Psoas muscle (tissue), 8 donors: ENCODE measurements around the gene SUSD5. TPM values are rescaled to one million over a fixed set of nuclear protein-coding genes. Genes with fewer than 3 reads are reported as not detected.

Experiments used
- ATAC-seq, 4 donors: fragments of 200-7000 bp; cut with Tn5 transposase; one replicate each; pipeline ENCODE4 v1.9.1; 2020; ENCODE audit warnings: moderate library complexity in 3 of 4, mild to moderate bottlenecking in 2 of 4
- DNase-seq, 2 donors: peaks; one replicate each; pipeline ENCODE4 v3.0.0-alpha.2; 2020
- H3K27ac ChIP-seq: fragments of 200-600 bp; one replicate; pipeline ENCODE4 v1.8.0; 2022
- H3K27me3 ChIP-seq, 3 donors: fragments of 200-600 bp in 1 of 3; one replicate each; pipeline versions ENCODE4 v1.6.1 to v1.8.0; 2013 to 2022; ENCODE audit warnings: low read length in 2 of 3, mild to moderate bottlenecking in 2 of 3, moderate library complexity in 1 of 3; ENCODE audit not compliant: insufficient read depth in 3 of 3
- H3K36me3 ChIP-seq, 2 donors: fragments of 200-600 bp in 1 of 2; one replicate each; pipeline versions ENCODE4 v1.6.1 to v1.8.0; 2013 to 2022; ENCODE audit warnings: low read depth in 1 of 2, mild to moderate bottlenecking in 1 of 2, moderate library complexity in 1 of 2; ENCODE audit not compliant: insufficient read depth in 1 of 2
- H3K4me1 ChIP-seq: fragments of 200-600 bp; one replicate; pipeline ENCODE4 v1.8.0; 2022
- H3K4me3 ChIP-seq: fragments of 200-600 bp; one replicate; pipeline ENCODE4 v1.8.0; 2022; ENCODE audit warnings: mild to moderate bottlenecking
- H3K9me3 ChIP-seq: fragments of 200-600 bp; one replicate; pipeline ENCODE4 v1.8.0; 2022
- CTCF ChIP-seq: fragments of 200-600 bp; IDR thresholded peaks from one replicate; pipeline ENCODE4 v1.8.0; 2022; ENCODE audit warnings: antibody characterized with exemption
- WGBS, 3 donors: extraction: QIAGEN DNeasy Blood & Tissue Kit; methylation state at CpG; one replicate each; pipeline versions ENCODE4 v1.1.6 to v1.1.7; 2013; 5-methylcytosine and 5-hydroxymethylcytosine counted together
- intact Hi-C, 2 donors: fragments of 100-400 bp; cut with DNase I; formaldehyde crosslinking; loops; one replicate each; pipeline versions ENCODE4 v1.11.0 to v1.14.2; 2022
- polyA plus RNA-seq, 3 donors: library from polyadenylated mRNA; stranded (reverse); fragments of 200-250 nt; gene quantifications; one replicate each; pipeline ENCODE4 v1.2.3, GENCODE V29; 2013
- total RNA-seq, 4 donors: library from RNA; stranded (reverse); fragmentation: NEBNext Ultra II Directional in 2 of 4; extraction: Animal tissue kit (Norgen Biotek cat#: 25700) in 2 of 4; gene quantifications; one replicate each; pipeline versions ENCODE4 v1.2.1 to v1.2.4, GENCODE V29; 2021 to 2023
- donor health status: healthy with polysubstance abuse.
- donor health status: DM: no; HTN: no; CAD: no; lungs with moderate emphysema.
- donor health status: Bipolar disorder and iron deficiency.
- donor health status: healthy.
- donor health status: DM: yes; HTN: yes; CAD: no.
- donor health status: DM: no; HTN: no; CAD: no.
- donor health status: DM: no; HTN: no; CAD: no.
- donor health status: DM: yes; HTN: yes; CAD: no.

SUSD5 gene
- total and polyA plus RNA-seq, 7 donors = 0.30 to 2.0 (median 0.71) TPM

DNA sequence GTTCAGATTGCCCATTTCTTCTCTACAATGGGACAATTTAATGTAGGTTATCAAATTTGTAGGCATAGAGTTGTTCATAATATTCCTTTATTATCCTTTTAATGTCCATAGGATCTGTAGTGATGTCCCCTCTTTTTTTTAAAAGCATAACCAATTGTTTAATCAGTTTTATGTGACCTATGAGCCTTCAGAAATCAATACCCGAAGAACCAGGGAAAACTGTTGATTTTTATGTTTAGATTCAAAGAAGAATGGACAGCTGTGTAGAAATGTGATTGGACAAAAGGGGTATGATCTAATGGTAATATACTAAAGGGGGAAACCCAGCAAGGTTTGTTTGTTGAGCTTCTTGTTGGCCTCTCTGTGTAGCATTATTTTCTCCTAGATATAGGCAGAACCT is 39.5 kb downstream of the SUSD5 start:
- intact Hi-C loops = no loop called here
- Histone ChIP-seq H3K4me1 (no peaks in the 10 kb centered on the region), H3K27me3 (no peaks in the 10 kb centered on the region), H3K27ac (no peak overlapping the region), H3K36me3 (no peaks in the 10 kb centered on the region), H3K9me3 (no peaks in the 10 kb centered on the region), H3K4me3 (no peak overlapping the region)
- TF ChIP-seq CTCF = no peak
- DNase-seq (no peak), ATAC-seq (no peak)
- WGBS, 3 donors = 69 to 86% (median 77%) methylated on average over 1 of the region's 1 CpG

GRCh38 chr3:33174711-33175414 is 43.7 kb downstream of the SUSD5 start:
- no peaks in the 10 kb centered on the region for H3K27me3 ChIP-seq
- ATAC-seq (no peak), DNase-seq (no peak)
- intact Hi-C loops = no loop called here
- no peak for TF ChIP-seq CTCF
- no peaks in the 10 kb centered on the region for H3K4me1 ChIP-seq
- H3K27ac ChIP-seq = no peak overlapping the region
- whole genome bisulfite sequencing, 3 donors = 94 to 96% (median 95%) methylated on average over 19 of the region's 19 CpGs
- H3K9me3 ChIP-seq = no peaks in the 10 kb centered on the region
- no peak overlapping the region for H3K4me3 ChIP-seq
- no peaks in the 10 kb centered on the region for H3K36me3 ChIP-seq

DNA sequence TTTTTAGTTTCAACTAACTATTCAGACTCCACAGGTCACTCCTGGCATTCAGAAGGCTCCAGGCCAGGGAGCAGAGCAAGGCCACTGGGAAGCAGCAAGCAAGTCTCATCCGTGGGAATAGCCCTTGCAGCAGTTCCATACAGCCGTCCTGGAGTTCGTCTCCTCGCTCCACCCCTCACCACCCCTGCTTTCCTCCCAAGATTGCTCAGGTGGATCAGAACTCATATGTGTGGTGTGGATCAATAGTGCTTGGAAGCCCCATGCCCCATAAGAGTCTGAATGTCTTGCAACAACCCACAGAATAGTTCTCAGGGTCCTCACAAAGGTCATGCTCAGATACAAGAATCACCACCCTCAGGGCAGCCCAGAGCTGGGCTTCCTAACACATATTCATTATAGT is 44.5 kb downstream of the SUSD5 start:
- no peak for ATAC-seq
- H3K27ac ChIP-seq = no peak overlapping the region
- DNase-seq = no peak
- H3K27me3 ChIP-seq = no peaks in the 10 kb centered on the region
- TF ChIP-seq CTCF = no peak
- no peak overlapping the region for H3K4me3 ChIP-seq
- no peaks in the 10 kb centered on the region for H3K9me3 ChIP-seq
- no peaks in the 10 kb centered on the region for H3K4me1 ChIP-seq
- 65 to 75% (median 75%) methylated on average over 4 of the region's 4 CpGs for WGBS, 3 donors
- intact Hi-C loops = no loop called here
- no peaks in the 10 kb centered on the region for H3K36me3 ChIP-seq

- intact Hi-C loops = no loop called here
- H3K9me3 ChIP-seq = no peaks in the 10 kb centered on the region
- DNase-seq (no peak), ATAC-seq (no peak)
- no peak for TF ChIP-seq CTCF
- 57 to 69% (median 59%) methylated on average over 4 of the region's 4 CpGs for WGBS, 3 donors
- no peaks in the 10 kb centered on the region for H3K4me1 ChIP-seq
- H3K4me3 ChIP-seq = no peak overlapping the region
- no peak overlapping the region for H3K27ac ChIP-seq
- H3K36me3 ChIP-seq = no peaks in the 10 kb centered on the region
- H3K27me3 ChIP-seq = no peaks in the 10 kb centered on the region
These were observed 44.9 kb downstream of the SUSD5 start for GRCh38 chr3:33173672-33174071.

DNA sequence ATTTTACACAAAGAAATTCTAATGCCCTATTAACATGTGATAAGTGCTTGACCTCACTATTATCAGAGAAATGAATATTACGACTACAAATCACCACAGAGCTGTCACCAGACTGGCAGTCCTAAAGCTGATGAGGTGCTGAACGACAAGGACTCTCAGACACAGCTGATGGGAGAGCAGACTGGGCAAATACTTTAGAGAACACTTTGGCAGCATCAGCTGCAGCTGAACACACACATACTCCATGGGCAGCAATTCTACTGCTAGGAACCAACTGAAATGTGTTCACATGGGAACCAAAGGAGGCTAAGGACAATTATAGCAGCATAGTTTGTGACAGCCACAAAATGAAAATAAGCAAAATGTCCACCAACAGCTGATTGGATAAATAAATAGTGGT is 45.5 kb downstream of the SUSD5 start:
- H3K27me3 ChIP-seq = no peaks in the 10 kb centered on the region
- 11 to 14% (median 13%) methylated on average over 2 of the region's 2 CpGs for WGBS, 3 donors
- DNase-seq = no peak
- H3K36me3 ChIP-seq = no peaks in the 10 kb centered on the region
- no peak overlapping the region for H3K27ac ChIP-seq
- no peak overlapping the region for H3K4me3 ChIP-seq
- no peaks in the 10 kb centered on the region for H3K9me3 ChIP-seq
- no peaks in the 10 kb centered on the region for H3K4me1 ChIP-seq
- intact Hi-C loops = no loop called here
- TF ChIP-seq CTCF = no peak
- no peak for ATAC-seq
